Subcutaneous adipose tissue (tissue), 4 donors: Measurements from ENCODE around the gene LRMDA. TPM values are rescaled to one million over a fixed set of nuclear protein-coding genes. Genes with fewer than 3 reads are reported as not detected.

Experiments used
- CTCF ChIP-seq: fragments of 450-650 bp; IDR thresholded peaks from one replicate; pipeline ENCODE4 v1.5.1; 2016; ENCODE audit warnings: low read depth, mild to moderate bottlenecking, control low read depth, antibody characterized with exemption, moderate library complexity
- total RNA-seq, 4 donors: library from RNA; depleted of rRNA; stranded (reverse); fragments of >200 nt; gene quantifications; one replicate each; pipeline ENCODE4 v1.1.0, GENCODE V29; 2016

The LRMDA gene
- total RNA-seq, 4 donors from 2014 or later: 17.4 to 92.1 (median 22.8) TPM

DNA sequence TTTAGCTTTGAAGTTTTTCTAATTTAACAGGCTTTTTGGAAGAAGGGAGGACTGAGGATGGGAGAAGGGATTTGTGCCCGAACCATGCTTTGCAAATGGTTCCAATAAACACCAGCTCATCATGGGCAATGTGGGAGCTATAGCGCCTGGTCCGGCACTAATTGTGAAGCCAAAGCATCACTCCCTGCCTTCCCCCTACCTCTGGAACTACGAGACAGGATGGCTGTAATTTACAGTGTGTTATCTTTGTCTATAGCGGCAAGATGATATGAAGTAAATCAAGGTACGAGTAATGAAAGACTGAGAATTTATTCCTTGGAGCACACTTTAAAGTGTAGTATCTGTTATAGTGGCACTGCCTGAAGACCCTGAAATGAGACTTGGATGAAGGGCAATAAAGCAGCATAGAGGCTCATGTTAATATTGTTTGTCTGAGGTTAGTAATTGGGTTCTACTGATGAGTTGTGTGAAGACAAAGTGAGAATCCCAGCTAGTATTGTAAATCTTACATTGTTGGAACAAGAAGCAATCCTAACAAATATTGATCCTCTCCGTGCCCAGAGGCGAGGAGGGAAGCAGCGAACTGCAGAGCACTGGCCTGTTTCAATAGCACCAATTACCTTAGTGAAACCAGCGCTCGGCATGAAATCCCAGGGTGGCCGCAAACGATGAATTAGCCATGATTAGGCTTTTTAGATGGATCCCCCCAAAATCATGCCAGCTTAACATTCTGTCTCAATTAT, 507.1 kb downstream of the LRMDA start:
- no peak for TF ChIP-seq CTCF

GRCh38 chr10:75939541-75939940, 508.1 kb downstream of the LRMDA start:
- TF ChIP-seq CTCF: no peak

GRCh38 chr10:75940742-75941141, 509.3 kb downstream of the LRMDA start:
- no peak for TF ChIP-seq CTCF

GRCh38 chr10:75941223-75941801, 509.9 kb downstream of the LRMDA start:
- TF ChIP-seq CTCF: no peak

GRCh38 chr10:75944061-75944460, 512.6 kb downstream of the LRMDA start:
- no peak for TF ChIP-seq CTCF

- no peak for TF ChIP-seq CTCF
These were observed 517.2 kb downstream of the LRMDA start for GRCh38 chr10:75948583-75948982.

GRCh38 chr10:75950307-75950706, 518.9 kb downstream of the LRMDA start:
- no peak for TF ChIP-seq CTCF
